ENCODE data around the gene GABBR2.

DNA sequence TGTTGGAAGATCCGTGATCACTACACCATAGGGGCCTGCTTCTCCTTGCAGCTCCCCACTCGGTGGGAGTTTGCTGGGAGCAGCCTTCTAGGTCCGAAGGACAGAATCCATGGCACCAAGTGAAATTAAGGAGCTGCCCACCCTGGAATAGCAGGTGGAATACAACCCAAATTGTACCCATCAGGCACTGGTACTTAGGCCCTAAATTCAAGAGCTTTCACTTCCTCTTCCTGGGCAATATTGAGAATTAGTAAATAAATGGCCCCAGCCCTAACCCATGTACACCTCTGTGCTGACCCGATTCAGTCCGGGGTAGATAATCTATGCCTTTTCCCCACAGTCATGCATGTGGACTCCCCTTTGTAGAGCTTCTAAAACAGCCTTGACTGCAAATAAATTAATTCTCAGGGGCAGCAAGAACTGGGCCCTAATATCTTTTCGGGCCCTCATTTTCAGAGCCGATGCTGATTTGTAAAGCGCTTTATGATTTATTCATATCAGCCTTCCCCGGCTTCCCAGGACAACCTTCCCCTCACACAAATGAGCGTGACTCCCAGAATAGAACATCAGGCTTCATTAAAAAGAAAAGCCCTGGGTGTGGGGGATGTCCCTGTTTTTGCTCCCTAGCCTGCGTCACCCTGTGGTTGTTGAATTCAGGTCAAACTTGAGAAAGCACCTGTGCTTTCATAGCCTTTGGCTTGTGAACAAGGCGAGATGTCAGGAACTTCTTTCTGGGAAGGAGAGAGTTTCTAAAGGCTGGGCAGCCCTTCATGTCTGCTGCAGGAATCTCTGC, 327.2 kb downstream of the GABBR2 start:
- TF ChIP-seq, protein P1, sequence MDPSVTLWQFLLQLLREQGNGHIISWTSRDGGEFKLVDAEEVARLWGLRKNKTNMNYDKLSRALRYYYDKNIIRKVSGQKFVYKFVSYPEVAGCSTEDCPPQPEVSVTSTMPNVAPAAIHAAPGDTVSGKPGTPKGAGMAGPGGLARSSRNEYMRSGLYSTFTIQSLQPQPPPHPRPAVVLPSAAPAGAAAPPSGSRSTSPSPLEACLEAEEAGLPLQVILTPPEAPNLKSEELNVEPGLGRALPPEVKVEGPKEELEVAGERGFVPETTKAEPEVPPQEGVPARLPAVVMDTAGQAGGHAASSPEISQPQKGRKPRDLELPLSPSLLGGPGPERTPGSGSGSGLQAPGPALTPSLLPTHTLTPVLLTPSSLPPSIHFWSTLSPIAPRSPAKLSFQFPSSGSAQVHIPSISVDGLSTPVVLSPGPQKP (CRISPR knock-in tag; IDR thresholded peaks at IDR 0.05): no peak
- no peak for TF ChIP-seq POLR2AphosphoS2 (IDR thresholded peaks at IDR 0.05; ENCODE audit: low read length)
- TF ChIP-seq YY1 (IDR thresholded peaks at IDR 0.05; ENCODE audit: borderline replicate concordance in 1 of 3, control insufficient read depth in 1 of 3, extremely low read depth in 1 of 3, insufficient read depth in 3 of 3, insufficient read length in 1 of 3, insufficient replicate concordance in 2 of 3, low read depth in 1 of 3, low read length in 2 of 3): no peak
- TF ChIP-seq, protein P2, sequence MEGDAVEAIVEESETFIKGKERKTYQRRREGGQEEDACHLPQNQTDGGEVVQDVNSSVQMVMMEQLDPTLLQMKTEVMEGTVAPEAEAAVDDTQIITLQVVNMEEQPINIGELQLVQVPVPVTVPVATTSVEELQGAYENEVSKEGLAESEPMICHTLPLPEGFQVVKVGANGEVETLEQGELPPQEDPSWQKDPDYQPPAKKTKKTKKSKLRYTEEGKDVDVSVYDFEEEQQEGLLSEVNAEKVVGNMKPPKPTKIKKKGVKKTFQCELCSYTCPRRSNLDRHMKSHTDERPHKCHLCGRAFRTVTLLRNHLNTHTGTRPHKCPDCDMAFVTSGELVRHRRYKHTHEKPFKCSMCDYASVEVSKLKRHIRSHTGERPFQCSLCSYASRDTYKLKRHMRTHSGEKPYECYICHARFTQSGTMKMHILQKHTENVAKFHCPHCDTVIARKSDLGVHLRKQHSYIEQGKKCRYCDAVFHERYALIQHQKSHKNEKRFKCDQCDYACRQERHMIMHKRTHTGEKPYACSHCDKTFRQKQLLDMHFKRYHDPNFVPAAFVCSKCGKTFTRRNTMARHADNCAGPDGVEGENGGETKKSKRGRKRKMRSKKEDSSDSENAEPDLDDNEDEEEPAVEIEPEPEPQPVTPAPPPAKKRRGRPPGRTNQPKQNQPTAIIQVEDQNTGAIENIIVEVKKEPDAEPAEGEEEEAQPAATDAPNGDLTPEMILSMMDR (IDR thresholded peaks at IDR 0.05 in 2 of 3, conservative IDR thresholded peaks at IDR 0.05 in 1 of 3; ENCODE audit: insufficient read depth in 2 of 3, low read depth in 1 of 3, low read length in 3 of 3): no peak
- TF ChIP-seq POLR2A (conservative IDR thresholded peaks at IDR 0.05): no peak
- peak; percentile 53; the same call in 1 of the 2 replicates for TF ChIP-seq SPI1 (IDR thresholded peaks at IDR 0.05; ENCODE audit: borderline replicate concordance, low read depth, low read length)
- TF ChIP-seq KLF10 (CRISPR knock-in tag; IDR thresholded peaks at IDR 0.05): no peak
- TF ChIP-seq, protein P3, sequence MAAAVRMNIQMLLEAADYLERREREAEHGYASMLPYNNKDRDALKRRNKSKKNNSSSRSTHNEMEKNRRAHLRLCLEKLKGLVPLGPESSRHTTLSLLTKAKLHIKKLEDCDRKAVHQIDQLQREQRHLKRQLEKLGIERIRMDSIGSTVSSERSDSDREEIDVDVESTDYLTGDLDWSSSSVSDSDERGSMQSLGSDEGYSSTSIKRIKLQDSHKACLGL (CRISPR knock-in tag; IDR thresholded peaks at IDR 0.05; ENCODE audit: borderline replicate concordance, poor library complexity, severe bottlenecking): no peak

Measured in K562 (cell line).